Central memory CD8-positive, alpha-beta T cell (primary cell): ENCODE data around the gene KIF26A.
A peak's percentile ranks its signal among the peaks of the same experiment; 100 is the strongest.

Experiments
- ATAC-seq: fragments of 150-1000 bp; cut with Tn5 transposase; replicated peaks from 2 replicates; pipeline ENCODE4 v1.10.0; 2022; ENCODE audit warnings: mild to moderate bottlenecking, moderate FRiP score, moderate number of reproducible peaks; ENCODE audit not compliant: poor library complexity, severe bottlenecking; ENCODE audit errors: extremely low read depth
- DNase-seq, 2 donors: peaks; one replicate each; pipeline ENCODE4 v3.0.0; 2021; ENCODE audit warnings: low spot score in 2 of 2
- H3K27ac Mint-ChIP-seq: one replicate; pipeline ENCODE4 v1.8.0; 2022; ENCODE audit warnings: low read depth, mild to moderate bottlenecking, moderate library complexity, mixed read lengths
- H3K27me3 Mint-ChIP-seq: one replicate; pipeline ENCODE4 v1.8.0; 2022; ENCODE audit warnings: mixed read lengths
- H3K36me3 Mint-ChIP-seq: one replicate; pipeline ENCODE4 v1.8.0; 2022; ENCODE audit warnings: mild to moderate bottlenecking, moderate library complexity, mixed read lengths; ENCODE audit not compliant: insufficient read depth
- H3K4me1 Mint-ChIP-seq: one replicate; pipeline ENCODE4 v1.8.0; 2022; ENCODE audit warnings: mixed read lengths
- H3K4me3 Mint-ChIP-seq: one replicate; pipeline ENCODE4 v1.8.0; 2022; ENCODE audit warnings: mild to moderate bottlenecking, moderate library complexity, mixed read lengths
- H3K9me3 Mint-ChIP-seq: one replicate; pipeline ENCODE4 v1.8.0; 2022; ENCODE audit warnings: mixed read lengths

Gene KIF26A

DNA sequence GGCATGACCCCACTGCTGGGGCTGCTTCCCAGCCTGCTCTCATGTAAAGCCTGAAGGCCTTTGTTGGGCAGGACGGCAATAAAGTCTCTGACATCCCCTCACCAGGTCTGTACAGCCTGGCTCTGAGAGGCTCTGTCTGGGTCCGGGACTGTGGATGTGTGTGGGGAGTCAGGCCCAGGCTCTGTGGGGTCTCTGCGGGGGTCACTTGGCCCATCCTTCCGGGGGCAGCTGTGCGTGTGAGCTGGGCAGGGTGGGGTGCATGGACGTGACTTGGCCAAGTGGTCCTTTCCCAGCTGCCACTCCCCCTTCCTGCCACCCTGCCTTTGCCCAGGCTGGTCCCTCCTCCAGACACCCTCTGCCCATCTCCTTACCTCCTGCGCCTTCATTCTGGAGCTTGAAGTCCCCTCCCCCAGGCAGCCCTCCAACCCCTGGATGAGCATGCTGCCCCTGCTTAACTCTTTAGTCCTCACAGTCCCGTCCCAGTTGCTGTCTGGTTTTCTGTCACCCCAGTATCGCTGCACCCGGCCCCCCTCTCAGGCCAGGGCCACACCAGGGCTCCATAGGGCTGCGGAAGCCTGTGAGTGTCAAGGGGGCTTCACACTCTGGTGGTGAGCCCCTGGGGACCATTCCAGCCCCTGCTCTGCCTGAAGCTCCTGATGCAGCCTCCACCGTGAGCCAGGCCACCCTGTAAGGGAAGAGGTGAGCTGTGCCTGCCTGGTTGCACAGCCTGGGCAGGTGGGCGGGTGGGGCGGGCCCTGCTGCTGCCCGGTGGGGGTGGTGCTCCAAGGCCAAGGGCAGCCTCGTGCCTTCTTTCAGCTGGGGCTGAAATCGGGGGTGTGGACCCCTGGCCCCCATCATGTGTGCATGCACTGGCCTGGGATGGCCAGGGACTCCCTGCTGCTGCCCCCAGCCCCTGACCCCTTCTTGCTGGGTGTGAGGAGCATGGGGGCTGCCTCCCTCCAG, 25.5 kb upstream of the KIF26A start:
- peaks cover 27% of the 10 kb centered on the region for H3K27me3 Mint-ChIP-seq
- no peaks in the 10 kb centered on the region for H3K4me1 Mint-ChIP-seq
- H3K9me3 Mint-ChIP-seq: no peaks in the 10 kb centered on the region
- H3K36me3 Mint-ChIP-seq: no peaks in the 10 kb centered on the region
- no peak for ATAC-seq
- no peak overlapping the region for H3K4me3 Mint-ChIP-seq
- H3K27ac Mint-ChIP-seq: no peak overlapping the region
- no peak for DNase-seq

GRCh38 chr14:104113631-104114420, 24.6 kb upstream of the KIF26A start:
- peaks cover 36% of the 10 kb centered on the region for H3K27me3 Mint-ChIP-seq
- H3K9me3 Mint-ChIP-seq: no peaks in the 10 kb centered on the region
- DNase-seq: no peak
- H3K4me1 Mint-ChIP-seq: no peaks in the 10 kb centered on the region
- no peak overlapping the region for H3K4me3 Mint-ChIP-seq
- ATAC-seq: no peak
- no peak overlapping the region for H3K27ac Mint-ChIP-seq
- no peaks in the 10 kb centered on the region for H3K36me3 Mint-ChIP-seq

DNA sequence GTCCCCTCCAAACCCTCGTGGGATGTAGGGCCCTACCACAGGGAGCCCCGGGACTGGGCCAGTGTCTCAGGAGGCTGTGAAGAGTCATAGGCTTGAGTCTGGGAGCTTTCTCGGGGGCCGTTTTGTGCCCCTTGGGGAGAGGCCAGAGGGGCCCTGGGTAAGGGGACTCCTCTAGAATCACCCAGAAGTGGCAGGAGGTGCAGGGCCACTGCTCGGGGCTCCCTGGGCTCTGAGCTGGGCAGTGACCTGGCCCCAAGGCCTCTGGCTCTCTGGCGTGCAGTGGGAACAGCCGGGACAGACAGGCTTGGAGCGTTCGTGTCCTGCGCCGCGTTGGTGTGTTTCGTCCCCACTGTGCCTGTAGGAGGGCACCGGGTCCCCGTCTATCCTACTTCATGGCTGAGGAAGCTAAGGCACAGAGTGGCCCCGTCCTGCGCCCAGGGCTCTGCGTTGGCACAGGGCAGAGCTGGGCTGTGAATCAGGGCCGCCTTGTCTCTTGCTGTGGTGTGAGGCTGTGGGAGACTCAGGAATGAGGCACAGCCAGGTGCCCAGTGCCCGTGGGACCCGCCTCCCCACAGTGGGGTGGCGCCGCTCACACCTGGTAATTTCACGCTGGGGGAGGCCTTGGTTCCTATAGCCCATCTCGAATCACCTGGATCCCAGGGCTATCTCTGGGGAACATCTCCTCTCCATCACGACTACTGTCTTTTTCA, 23.8 kb upstream of the KIF26A start:
- peaks cover 35% of the 10 kb centered on the region for H3K27me3 Mint-ChIP-seq
- H3K36me3 Mint-ChIP-seq: no peaks in the 10 kb centered on the region
- H3K4me1 Mint-ChIP-seq: no peaks in the 10 kb centered on the region
- no peak overlapping the region for H3K27ac Mint-ChIP-seq
- no peaks in the 10 kb centered on the region for H3K9me3 Mint-ChIP-seq
- DNase-seq (no peak), ATAC-seq (no peak)
- no peak overlapping the region for H3K4me3 Mint-ChIP-seq

DNA sequence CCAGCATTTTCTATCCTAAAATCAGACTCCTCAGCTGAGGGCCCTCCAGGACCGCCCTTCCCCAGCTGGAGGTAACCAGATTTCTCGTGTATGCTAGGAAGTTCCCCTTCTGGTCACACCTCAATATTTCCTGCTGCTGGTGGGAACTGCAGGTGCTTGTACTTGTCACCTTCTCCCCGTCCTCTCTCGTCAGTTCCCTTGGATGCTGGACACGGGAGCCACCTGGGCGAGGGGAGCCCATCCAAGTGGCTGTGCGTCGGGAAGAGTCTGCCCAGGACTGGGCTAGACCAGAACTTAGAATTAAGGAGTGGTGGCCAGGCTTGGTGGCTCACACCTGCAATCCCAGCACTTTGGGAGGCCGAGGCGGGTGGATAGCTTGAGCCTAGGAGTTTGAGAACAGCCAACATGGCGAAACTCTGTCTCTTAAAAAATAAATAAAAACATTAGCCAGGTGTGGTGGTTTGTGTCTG, 23.2 kb upstream of the KIF26A start:
- Mint-ChIP-seq H3K9me3 (no peaks in the 10 kb centered on the region), H3K36me3 (no peaks in the 10 kb centered on the region), H3K27me3 (peaks cover 41% of the 10 kb centered on the region), H3K4me1 (no peaks in the 10 kb centered on the region), H3K4me3 (peak overlapping the region; percentile 32), H3K27ac (no peak overlapping the region)
- ATAC-seq (no peak), DNase-seq (no peak)

- peak overlapping the region; percentile 32 for H3K4me3 Mint-ChIP-seq
- peaks cover 48% of the 10 kb centered on the region for H3K27me3 Mint-ChIP-seq
- no peaks in the 10 kb centered on the region for H3K4me1 Mint-ChIP-seq
- no peak for DNase-seq
- ATAC-seq: no peak
- H3K27ac Mint-ChIP-seq: no peak overlapping the region
- H3K9me3 Mint-ChIP-seq: no peaks in the 10 kb centered on the region
- no peaks in the 10 kb centered on the region for H3K36me3 Mint-ChIP-seq
Measured at GRCh38 chr14:104115691-104116287, 22.6 kb upstream of the KIF26A start.

- Mint-ChIP-seq H3K9me3 (no peaks in the 10 kb centered on the region), H3K36me3 (no peaks in the 10 kb centered on the region), H3K27me3 (peaks cover 53% of the 10 kb centered on the region), H3K4me1 (no peaks in the 10 kb centered on the region), H3K4me3 (peak overlapping the region; percentile 32), H3K27ac (no peak overlapping the region)
- DNase-seq (no peak), ATAC-seq (no peak)
Measured at GRCh38 chr14:104116288-104116755, 22.1 kb upstream of the KIF26A start.

GRCh38 chr14:104116756-104117340, 21.5 kb upstream of the KIF26A start:
- no peaks in the 10 kb centered on the region for H3K36me3 Mint-ChIP-seq
- DNase-seq (no peak), ATAC-seq (no peak)
- no peaks in the 10 kb centered on the region for H3K9me3 Mint-ChIP-seq
- H3K27ac Mint-ChIP-seq: no peak overlapping the region
- peaks cover 53% of the 10 kb centered on the region for H3K27me3 Mint-ChIP-seq
- H3K4me1 Mint-ChIP-seq: no peaks in the 10 kb centered on the region
- peak overlapping the region; percentile 27 for H3K4me3 Mint-ChIP-seq

- Mint-ChIP-seq H3K4me3 (peak overlapping the region; percentile 27), H3K36me3 (no peaks in the 10 kb centered on the region), H3K27ac (no peak overlapping the region), H3K27me3 (peaks cover 53% of the 10 kb centered on the region), H3K4me1 (no peaks in the 10 kb centered on the region), H3K9me3 (no peaks in the 10 kb centered on the region)
- no peak for DNase-seq
- ATAC-seq: no peak
Measured at GRCh38 chr14:104117341-104118005, 20.9 kb upstream of the KIF26A start.

- H3K4me3 Mint-ChIP-seq: no peak overlapping the region
- no peak for ATAC-seq
- H3K9me3 Mint-ChIP-seq: no peaks in the 10 kb centered on the region
- peaks cover 53% of the 10 kb centered on the region for H3K27me3 Mint-ChIP-seq
- H3K4me1 Mint-ChIP-seq: no peaks in the 10 kb centered on the region
- no peaks in the 10 kb centered on the region for H3K36me3 Mint-ChIP-seq
- H3K27ac Mint-ChIP-seq: no peak overlapping the region
- no peak for DNase-seq
Measured at GRCh38 chr14:104118006-104118844, 20.2 kb upstream of the KIF26A start.

GRCh38 chr14:104119119-104119487, 19.3 kb upstream of the KIF26A start:
- Mint-ChIP-seq H3K27me3 (peaks cover 62% of the 10 kb centered on the region), H3K4me1 (no peaks in the 10 kb centered on the region), H3K4me3 (no peak overlapping the region), H3K27ac (no peak overlapping the region), H3K9me3 (peaks cover 7% of the 10 kb centered on the region), H3K36me3 (no peaks in the 10 kb centered on the region)
- DNase-seq (no peak), ATAC-seq (no peak)
